Tongue (tissue), 2 donors: ENCODE data around the gene RUBCNL. TPM values are rescaled to one million over a fixed set of nuclear protein-coding genes. Genes with fewer than 3 reads are reported as not detected.
"Not testable (repeated sequence)": the region's sequence is repeated elsewhere in the genome, so short reads cannot be mapped to it uniquely, and the experiment has no call there.

Source experiments
- DNase-seq: peaks from one replicate; pipeline ENCODE4 v3.0.0-alpha.2; 2015
- total RNA-seq: library from RNA; depleted of rRNA; stranded (reverse); fragments of >200 nt; gene quantifications from one replicate; pipeline ENCODE4 v1.2.3, GENCODE V29; 2014

The RUBCNL gene
- total RNA-seq, 1 donor from 2014 or later = 5.1 TPM

DNA sequence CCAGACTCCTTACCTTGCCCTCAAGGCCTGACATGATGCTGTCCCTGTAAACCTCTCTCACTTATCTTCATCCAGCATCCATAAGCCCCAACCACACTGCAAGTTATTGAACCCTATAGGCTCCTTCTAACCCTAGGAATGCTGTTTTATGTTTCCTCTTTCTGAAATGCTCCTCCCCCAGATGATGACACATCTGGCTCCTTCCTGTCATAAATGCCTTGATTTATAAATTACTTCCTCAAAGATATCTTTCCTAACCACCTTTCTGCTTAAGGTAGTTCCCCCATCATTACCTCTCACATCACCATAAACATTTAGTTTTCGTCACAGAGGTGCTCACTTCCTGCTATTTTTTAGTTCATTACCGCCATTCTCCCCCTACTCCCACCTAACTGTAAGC is 12.3 kb downstream of the RUBCNL start:
- no peak for DNase-seq

DNA sequence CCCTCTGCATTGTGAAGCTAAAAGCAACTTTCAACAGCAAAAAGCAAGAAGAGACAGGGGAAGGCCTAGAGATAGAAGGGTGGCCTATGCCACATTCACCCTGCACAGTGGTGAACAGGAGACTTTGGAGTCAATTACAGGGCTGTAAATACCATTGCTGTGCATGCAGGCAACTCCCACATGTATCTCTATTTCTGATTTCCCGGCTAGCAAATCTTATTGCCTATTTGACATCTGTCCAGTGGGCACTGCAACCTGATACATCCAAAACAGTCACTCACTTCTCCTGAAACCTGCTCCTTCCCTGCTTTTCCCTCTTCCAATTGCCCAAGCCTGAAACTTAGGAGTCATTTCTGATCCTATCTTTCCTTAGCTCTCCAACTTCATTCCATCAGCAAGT is 13.4 kb downstream of the RUBCNL start:
- no peak for DNase-seq

DNA sequence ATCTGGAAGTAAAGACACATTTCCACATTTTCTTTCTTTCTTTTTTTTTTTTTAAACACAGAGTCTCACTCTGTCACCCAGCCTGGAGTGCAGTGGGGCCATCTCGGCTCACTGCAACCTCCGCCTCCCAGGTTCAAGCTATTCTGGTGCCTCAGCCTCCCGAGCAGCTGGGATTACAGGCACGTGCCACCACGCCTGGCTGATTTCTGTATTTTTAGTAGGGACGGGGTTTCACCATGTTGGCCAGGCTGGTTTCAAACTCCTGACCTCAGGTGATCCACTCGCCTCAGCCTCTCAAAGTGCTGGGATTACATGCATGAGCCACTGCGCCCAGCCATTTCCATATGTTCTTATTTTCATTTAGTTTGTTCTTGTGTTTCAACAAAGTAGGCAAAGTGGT is 14.1 kb downstream of the RUBCNL start:
- not testable (repeated sequence) for DNase-seq

DNA sequence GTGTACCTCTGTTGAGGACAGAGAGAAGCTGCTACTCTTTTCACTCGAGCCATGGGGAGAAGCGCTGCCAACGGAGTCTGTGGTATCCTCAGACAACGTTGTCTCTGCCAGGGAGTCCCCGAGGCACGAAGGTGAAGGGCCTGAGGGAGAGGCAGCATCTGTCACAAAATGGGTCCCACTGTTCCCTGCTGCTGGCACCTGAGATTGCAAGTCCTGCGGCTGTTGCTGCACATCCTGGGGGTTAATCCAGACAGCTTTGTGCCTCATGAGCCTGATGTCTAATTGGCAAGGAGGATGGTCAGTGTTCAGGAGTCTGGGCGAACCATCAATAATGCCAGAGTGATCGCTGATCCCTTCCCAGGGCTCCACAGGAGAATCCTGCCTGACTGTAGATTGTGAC is 15.0 kb downstream of the RUBCNL start:
- DNase-seq = no peak

DNA sequence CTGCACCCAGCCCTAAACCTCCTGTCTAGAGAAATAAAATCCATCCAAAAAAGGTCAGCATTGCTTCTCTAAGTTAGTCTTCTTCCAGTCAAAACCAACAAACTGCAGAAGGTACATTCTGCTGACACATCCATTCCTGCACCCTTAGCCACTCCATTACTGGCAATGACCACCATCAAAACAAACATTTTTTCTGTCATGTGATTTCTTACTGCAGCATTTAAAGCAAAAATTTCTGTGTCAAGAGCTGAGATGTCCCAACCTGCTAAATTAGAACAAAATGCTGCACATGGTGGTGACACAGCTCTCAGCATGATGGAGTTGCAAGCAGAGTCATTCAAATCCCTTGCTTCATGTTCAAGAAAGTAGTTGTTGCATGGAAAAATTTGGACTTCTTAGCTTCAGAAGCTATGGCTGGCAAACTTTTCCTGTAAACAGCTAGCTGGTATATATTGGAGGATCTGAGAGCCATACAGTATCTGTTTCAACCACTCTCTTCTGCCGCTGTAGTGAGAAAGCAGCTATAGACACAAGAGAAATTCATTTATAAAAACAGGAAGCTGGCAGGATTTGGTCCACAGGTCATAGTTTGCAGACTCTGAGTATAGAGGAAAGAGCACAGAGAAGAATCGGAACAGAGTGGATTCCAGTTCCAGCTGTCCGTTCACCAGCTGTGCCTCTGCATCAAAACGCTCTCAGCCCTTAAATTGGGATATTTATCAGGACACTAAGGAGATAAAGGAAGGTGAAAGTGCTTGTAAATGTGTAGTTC is 17.4 kb downstream of the RUBCNL start:
- DNase-seq = peak; percentile 55

DNA sequence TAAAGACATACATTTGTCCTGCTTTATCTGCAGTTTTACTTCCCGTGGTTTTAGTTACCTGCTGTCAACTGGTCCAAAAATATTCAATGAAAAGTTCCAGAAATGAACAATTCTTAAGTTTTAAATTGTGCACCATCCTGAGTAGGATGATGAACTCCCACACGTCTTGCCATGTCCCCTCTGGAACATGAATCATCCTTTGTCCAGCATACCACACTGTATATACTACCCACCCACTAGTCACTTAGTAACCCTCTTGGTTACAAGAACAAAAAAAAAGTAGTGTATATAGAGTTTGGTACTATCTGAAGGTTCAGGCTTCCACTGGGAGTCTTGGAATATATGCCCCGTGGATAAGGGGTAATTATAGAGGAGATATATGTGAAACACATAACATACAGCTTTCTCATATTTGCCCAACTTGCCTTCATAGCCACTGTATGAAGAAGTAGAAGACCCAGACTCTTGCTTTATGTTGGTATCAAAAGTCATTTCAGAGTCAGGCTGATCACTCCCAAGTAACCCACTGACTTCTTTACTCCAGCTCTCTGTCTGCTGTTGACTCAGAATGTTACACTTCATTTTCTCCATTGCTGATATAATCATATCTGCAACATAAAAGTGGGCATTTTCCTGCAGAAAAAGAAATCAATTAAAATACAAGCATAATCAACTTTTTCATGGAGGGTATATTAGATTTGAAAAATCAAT is 19.3 kb downstream of the RUBCNL start:
- DNase-seq = no peak

DNA sequence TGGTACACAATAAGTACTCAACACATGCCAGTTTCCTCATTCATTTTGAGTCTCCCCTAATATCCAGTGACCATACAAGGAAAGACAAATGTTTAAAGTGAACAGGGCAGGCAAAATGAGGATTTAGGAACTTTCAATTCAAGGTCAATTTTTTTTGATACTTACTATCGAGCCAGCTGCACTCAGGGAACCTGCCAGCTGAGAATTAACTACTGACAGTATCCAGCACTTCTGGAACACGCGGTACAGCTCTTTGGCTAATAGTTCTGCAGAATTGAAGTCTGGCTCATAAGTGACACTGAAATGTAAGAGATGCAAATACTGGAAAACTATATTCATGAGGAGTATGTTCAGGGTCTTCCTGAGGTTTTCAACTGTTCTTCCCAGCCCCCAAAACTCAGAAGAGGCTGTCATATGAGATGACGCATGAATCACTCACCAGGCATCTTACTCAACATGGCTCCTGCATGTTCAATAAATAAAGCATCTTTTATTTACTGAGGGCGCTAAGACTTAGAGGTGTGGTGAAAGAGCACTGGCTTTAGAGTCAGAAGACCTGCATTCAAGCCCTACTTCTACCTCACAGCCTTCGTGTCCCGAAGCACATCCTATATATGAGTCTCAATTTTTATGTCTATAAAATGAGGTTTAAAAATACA is 25.6 kb downstream of the RUBCNL start:
- DNase-seq = peak; percentile 43

DNA sequence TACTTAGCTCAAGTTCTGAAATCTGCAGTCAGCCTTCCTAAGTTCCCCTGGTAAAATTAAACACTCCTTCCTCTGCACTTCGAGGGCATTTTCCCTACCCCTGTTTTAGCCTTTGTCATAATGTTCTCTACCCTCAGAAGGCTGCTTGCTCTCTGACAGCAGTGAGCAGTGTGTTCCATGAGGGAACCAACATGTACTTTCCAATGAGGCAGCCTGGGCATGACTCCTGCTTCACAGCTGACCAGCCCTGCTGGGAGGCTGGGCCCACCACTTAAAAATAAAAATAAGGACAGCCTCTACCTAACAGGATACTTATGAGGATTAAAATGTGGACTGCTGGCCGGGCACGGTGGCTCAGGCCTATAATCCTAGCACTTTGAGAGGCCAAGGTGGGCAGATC is 26.4 kb downstream of the RUBCNL start:
- DNase-seq = peak; percentile 25

DNA sequence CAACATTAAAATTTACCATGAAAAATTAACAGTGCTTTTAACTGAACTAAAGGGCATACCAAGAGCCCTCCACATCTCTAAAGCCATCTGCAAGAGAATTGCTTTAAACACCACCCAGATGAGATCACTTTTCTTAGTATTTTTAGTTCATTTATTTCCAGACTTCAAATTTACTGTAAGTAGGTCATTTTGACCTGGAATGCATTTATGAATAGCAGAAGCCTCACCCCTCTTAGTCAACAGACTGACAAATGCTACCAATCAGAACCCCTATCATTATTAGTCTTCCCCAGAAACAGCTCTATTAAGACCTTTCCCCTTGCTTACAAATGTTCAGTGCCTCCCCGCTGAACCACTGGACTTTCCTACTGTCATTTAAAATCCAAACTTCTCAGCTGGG is 27.3 kb downstream of the RUBCNL start:
- no peak for DNase-seq

DNA sequence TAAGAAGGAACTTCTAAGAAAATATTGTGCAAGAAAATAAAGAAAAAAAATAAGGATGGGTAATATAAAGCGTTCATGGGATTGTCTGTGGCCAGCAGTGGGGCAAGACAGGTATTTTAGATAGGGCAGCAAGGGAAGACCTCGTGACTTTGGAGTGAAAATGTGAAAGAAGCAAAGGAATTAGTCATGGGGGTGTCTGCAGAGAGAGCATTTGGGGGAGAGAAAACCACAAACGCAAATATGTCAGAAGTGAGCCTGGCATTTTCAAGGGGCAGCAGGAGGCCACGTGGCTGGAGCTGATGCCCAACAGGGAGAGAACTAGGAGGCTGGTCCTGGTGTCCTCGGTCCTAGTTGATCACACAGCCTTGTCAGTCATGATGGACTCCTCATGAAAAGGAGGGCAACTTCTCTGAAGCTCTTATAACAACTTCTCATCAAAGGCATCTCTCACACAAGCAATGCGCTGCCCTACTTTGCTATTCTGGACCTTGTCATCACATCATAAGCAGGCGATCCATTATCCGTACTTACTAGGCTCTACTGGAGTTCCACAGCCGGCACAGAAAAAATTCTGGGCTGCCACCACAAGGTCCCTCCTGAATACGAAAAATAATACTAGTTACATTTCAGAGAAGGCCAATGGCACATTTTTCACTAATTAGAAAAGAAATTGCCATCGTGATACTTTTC is 31.0 kb downstream of the RUBCNL start:
- DNase-seq = peak; percentile 38

DNA sequence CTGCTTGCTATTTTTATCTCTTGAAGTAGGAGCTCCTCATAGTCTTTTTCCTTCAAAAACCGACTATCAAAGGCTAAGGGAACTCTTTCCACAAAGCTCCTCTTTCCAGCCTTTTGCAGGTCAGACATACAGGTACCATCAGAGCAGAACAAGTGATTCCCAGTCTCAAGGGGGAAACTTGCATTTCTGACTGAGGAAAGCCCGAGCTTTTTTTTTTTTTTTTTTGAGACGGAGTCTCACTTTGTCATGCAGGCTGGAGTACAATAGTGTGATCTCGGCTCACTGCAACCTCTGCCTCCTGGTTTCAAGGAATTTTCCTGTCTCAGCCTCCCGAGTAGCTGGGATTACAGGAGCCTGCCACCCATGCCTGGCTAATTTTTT is 32.0 kb downstream of the RUBCNL start:
- no peak for DNase-seq

DNA sequence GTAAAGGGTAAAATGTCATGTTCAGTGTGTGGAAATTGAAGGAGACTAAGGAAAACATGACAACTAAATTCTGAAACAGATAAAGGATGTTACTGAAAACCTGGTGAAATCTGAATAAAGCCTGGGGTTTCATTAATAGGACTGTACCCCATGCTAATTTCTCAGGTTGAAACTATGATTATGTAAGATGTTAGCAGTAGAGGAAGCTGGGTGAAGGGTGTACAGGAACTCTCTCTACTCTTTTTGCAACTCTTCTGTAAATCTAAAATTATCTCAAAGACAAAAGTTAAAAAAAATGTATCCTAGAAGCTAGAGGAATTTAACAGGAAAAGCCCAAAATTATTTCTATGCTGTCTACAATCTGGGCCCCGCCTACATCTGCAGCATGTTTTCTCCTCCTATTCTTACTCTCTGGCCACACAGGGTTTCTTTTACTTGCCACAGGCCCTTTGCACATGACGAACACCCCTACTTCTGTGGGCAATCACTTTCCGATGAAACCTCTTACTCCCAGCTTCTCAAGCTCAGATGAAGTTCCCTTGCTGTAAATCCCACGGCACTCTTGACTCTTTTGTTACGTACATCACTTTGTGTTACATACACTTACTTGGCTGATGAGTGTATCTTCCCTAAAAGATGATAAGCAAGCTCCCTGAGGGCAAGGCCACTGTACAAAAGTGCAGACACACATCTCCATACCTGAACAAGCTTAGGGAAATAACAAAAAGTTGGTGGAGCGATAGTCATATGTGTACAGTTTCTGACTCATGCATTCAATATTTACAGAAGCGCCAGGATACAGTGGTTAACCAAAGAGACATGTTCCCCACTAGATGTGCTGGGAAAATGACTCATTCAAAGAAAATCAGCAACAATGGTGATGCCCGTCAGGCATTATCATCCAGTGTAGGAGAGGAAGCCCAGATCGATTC is 32.6 kb downstream of the RUBCNL start:
- no peak for DNase-seq

DNA sequence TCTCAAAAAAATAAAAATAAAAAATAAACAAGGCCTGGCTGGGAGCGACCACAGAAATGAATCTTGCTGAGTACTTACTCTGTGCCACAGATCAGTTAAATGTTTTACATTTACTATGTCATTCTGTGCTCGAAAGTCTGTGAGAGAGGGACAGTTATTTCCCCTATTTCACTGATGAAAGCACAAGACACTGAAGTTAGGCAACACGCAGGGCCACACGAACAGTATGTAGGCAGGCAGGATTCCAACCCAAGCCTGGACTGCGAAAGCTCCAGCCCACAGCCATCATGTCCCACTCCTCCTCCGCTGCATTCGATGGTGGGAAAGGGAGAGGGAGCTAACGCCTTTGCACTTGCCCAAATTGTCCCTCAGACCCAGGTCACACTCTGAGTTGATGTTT is 34.2 kb downstream of the RUBCNL start:
- DNase-seq = no peak

DNA sequence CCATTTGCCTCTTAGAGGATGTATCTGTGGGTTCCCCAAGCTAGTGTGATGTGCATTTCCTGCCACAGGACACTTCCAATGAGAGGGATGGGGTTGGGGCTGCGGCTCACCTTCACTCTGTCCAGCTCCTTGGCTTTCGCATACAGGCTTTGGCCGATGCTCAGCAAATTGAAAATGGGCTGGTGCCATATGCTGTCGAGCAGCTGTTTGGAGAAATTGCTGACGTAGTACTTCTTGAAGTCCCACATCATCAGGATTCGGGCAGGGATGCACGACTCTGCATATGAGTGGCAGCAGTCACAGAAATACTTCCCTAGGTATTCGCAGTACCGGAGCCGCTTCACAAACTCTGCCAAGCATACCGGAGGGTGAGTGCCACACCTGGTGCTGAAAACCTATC is 37.0 kb downstream of the RUBCNL start:
- peak; percentile 35 for DNase-seq

DNA sequence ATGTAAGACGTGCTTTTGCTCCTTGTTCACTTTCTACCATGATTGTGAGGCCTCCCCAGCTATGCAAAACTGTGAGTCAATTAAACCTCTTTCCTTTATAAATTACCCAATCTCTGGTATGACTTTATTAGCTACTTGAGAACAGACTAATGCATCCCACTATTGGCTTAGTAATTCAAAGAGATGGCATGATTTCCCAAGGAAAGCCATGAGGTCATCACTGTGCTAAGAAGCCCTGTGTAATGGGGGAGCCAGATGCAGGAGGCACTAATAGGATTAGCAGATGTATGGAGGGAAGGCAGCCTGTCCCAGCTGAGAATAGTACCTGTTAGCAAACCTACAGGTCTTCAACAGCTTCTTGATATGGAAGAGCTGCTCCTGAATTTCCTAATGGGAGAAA is 38.1 kb downstream of the RUBCNL start:
- DNase-seq = no peak

DNA sequence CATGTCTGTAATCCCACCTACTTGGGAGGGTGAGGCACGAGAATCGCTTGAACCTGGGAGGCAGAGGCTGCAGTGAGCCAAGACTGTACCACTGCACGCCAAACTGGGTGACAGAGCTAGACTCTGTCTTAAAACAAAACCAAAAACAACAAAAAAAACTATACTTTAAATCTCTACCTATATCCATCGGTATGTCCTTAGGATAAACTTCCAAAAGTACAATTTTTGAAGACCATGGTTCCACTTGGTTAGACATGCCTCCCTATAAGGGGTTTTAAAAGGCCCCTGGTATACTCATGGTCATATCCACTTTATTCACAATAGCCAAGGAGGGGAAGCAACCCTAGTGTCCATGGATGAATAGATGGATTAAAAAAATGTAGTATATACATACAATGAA is 39.8 kb downstream of the RUBCNL start:
- DNase-seq = no peak

DNA sequence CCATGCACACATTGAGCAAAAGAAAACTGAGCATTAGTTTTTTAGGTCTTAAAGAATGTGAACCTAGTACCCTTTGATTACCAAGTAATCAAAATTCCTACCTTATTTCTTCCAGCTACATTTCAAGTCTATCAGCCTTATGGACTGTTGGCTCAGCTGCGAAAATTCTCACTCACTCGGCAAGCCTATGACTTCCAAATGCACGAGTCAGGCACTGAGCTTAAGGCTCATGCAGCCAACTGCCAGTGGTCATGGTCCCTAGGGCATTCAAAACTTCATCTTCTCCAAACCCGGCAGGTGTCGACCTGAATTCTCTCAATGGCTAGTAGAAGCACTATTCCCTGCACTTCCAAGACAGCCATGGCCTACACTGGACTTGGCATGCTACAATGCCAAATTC is 41.2 kb downstream of the RUBCNL start:
- DNase-seq = peak; percentile 41

DNA sequence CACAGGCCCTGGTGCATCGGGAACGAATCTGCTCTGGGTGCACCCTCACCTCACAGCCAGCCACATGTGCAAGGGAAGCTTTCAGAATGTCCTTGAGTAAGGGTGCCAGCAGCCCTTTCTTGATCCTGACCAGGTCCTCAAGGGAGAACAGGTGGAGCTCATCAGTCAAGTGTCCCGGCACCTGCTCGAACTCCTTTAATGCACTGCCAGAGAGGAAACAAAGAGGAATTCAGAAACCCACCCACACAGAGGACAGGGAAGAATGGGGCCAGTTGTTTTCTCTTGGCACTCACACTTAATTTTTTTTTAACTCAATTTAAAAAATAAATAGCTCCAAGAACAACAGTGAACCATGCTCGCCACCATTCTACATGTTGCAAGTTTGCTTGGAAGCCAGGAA is 41.7 kb downstream of the RUBCNL start:
- DNase-seq = peak; percentile 90

DNA sequence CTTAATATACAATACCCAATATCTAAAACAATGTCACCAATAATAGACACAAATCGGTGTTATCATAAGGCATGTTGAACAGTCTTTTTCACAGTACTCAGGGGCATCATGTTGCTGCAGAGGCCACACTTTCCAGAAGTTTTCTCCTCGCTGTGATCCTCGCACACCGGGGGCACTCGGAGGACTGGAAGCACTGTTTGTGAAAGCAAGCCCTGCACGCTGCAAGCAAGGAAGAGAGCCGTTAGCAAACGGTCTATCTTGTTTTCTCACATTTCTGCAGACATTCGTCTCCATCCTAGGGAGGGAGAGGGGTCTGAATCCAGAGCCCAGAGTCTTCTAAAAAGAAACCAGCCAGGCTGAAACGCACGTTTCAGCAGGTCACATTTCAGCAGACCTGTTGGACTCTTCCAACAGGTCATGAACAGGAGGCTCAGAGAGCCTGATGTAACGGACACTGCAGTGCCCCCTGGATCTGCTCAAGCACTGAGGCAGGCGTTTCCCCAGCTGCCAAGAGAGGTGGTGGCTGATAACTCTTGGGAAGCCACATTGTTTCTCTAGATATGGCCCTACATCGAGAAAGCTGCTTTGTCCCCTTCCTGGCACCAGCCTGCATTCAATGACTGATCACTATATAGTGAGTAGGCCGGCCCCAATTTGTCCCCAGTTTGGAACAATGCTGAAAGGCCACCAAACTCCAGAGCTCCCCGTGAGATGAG is 43.6 kb downstream of the RUBCNL start:
- DNase-seq = no peak

DNA sequence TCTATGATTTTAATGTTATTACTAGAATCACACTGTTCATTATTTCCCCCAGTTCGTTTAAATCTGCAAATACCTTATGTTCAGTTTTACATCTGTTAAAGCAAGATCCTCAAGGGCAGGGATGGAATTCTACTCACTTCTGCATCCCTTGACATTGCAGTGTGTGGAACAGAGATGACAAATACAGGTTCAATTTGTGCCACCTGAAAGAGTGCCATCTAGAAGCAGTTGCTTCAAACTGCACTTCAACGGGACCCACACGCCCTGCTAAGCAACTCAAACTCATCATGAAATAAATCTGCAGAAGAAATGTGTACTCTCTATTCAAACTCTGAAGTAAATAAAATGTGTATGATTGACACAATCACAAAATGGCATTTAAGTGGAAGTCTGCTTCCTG is 44.5 kb downstream of the RUBCNL start:
- no peak for DNase-seq

DNA sequence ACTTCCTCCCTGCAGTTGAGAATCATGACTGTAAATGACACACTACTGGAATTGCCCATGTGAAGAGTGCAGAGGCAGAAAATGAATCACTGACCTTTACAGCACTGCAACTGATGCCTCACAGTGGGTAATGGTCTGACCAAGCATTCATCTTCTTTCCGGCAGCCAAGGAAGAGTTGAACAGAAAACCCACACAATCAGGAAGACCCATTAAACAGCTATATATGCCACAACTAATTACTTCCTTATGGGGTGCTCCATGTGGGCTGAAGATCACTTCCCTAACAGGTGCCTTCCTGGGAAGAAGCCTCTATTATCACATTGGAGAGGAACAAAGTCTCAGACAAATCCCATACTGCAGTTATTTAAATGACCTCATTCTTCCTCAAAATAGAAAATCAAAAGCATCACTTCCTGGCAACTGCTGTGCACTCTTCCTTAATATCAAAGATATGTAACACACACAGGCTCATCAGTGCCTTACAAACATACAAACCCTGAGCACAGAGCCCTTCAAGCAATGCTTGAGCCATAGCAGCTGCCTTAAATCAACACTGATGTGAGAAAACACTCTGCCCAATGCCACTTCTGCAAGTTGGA is 45.8 kb downstream of the RUBCNL start:
- DNase-seq = peak; percentile 38
